A673 (cell line): ENCODE data around the gene SLC25A38.

Source experiments
- CTCF ChIP-seq: fragments of 300-800, 200-600 bp; sonication (generic); conservative IDR thresholded peaks from 2 replicates; pipeline ENCODE4 v1.5.1; 2017; ENCODE audit warnings: low read depth, mild to moderate bottlenecking, antibody characterized with exemption, low read length, moderate library complexity, mixed read lengths
- EZH2 ChIP-seq: fragments of 200-600 bp; sonication (generic); IDR thresholded peaks from 2 replicates; pipeline ENCODE4 v1.6.1; 2017; ENCODE audit warnings: borderline replicate concordance, low read depth, mild to moderate bottlenecking, mixed read lengths, antibody characterized with exemption, low read length; ENCODE audit not compliant: poor library complexity, severe bottlenecking

- TF ChIP-seq CTCF, result no peak
- TF ChIP-seq EZH2, result no peak
These were observed 3.4 kb upstream of the SLC25A38 start for GRCh38 chr3:39379778-39380155.
